SKM-1 treated with dmso at 0.1 percent for 144 hours (cell line): Measurements from ENCODE around the gene PLK5.
"Not testable (repeated sequence)": the region's sequence is repeated elsewhere in the genome, so short reads cannot be mapped to it uniquely, and the experiment has no call there.

Experiments
- DNase-seq: peaks from one replicate; lab custom pipeline; 2025; ENCODE audit not compliant: unreplicated experiment; lab: John Stamatoyannopoulos, UW

PLK5 gene

DNA sequence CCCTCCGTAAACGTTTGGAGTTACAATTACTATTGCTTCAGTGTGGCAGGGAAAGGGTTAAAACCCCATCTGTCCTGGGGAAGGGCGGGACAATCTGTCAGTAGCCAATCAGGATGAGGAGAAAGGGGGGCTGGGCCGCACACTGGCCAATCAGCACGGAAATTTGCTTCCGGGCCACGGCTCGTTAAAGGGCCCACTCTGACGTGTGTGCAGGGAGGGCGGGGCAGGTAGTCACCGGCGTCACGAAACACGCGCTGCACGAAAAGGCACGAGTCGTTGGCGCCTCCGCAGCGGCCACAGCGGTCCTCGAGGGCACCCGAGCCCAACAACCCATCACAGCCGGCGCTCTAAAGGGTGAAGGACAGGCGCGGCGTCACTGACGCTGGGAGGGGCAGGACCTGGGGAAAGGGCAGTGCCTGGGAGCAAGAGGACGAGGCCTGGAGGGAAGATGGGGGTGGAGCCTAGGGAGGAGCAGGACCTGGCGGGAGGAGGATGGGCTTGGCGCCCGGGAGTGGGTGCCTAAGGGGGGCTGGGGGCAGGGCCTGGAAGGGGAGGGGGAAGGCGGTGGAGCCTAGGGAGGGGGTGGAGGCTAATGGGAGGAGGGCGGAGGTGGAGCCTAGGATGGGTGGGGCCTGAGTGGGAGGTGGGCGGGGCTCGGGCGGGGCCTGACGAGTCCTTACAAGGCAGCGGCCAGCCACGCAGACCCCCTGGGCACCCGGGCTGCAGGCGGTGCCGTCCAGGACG lies 15.9 kb upstream of the PLK5 start:
- DNase-seq, result peak; percentile 90

GRCh38 chr19:1508507-1508856 lies 15.4 kb upstream of the PLK5 start:
- no peak for DNase-seq

- DNase-seq, result no peak
Measured at GRCh38 chr19:1509602-1510441, 14.1 kb upstream of the PLK5 start.

GRCh38 chr19:1510442-1510806 lies 13.5 kb upstream of the PLK5 start:
- DNase-seq, result no peak

DNA sequence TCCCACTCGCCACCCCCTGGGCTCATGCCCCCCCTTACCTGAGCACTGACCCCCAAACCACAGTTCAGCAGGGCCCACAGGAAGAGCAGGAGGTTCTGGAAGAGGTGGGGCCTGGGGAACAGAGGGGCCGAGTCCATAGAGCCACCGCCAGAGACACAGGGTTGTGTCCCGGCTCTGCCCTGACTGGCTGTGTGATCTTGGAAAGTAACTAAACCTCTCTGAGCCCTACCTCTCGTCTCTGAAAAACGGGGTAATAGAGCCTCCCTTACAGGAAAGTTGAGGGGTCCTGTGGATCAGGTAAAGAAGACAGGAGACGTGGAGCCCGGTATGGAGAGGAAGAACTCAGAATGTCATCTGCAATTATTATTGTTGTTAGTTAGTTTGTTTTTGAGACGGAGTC lies 13.1 kb upstream of the PLK5 start:
- no peak for DNase-seq

DNA sequence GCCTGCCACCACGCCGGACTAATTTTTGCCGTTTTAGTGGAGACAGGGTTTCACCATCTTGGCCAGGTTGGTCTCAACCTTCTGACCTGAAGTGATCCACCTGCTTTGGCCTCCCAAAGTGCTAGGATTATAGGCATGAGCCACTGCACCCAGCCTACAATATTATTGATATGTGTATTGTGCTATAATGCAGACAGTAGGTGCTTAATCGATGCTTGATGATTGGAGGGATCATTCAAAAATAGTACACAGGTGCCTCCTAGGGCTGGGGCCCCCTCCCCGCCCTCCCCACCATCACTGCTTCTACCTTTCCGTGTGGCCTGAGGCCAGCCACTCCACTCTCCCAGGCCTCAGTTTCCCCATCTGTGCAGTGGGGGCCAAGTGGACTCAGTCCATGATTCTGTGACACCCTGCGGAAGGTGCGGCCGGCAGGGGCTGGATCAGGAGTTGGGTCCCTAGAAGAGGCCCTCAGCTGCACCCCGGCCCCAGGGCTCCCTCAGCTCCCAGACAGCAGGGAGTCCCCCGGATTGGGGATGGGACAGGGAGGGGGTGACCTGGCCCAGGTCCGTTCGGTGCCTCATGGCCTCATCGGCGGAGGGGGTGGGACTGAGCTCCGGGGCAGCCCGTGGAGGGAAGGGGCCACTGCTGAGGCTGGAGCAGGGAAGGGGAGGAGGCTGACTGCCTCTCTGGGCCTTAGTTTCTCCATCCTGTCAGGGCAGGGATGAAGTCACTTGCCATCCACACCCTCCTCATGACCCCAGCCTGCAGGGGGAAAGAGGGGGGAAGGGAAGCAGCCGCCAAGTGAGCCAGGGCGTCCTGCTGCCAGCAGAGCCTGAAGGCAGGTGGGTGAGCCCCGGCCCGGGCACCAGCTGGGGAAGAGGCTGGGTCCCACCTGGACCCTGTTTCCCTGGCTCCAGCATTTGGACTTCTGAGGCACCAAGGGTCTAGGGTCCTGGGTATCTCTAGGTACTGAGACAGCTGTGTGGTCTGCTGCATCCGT lies 12.3 kb upstream of the PLK5 start:
- DNase-seq, result no peak

GRCh38 chr19:1512671-1513498 lies 11.0 kb upstream of the PLK5 start, which contains the start of gene ADAMTSL5:
Gene ADAMTSL5 (minus strand): TSS chr19:1513019. CDS start chr19:1510943, 2,076 bp downstream.
- peak; percentile 41 for DNase-seq

GRCh38 chr19:1513499-1514294 lies 10.2 kb upstream of the PLK5 start:
- DNase-seq, result peak; percentile 30

DNA sequence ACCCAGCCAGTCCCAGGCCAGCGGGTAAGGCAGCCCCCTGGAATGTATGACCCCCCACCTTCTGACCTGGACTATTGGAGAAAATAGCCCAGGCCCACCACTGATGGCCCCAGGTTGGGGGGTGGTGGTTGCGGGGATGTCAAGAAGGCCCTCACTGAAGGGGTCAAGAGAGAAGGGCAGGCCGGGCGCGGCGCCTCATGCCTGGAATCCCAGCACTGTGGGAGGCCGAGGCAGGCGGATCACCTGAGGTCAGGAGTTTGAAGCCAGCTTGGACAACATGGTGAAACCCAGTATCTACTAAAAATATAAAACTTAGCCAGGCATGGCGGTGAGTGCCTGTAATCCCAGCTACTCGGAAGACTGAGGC lies 9.6 kb upstream of the PLK5 start:
- no peak for DNase-seq

DNA sequence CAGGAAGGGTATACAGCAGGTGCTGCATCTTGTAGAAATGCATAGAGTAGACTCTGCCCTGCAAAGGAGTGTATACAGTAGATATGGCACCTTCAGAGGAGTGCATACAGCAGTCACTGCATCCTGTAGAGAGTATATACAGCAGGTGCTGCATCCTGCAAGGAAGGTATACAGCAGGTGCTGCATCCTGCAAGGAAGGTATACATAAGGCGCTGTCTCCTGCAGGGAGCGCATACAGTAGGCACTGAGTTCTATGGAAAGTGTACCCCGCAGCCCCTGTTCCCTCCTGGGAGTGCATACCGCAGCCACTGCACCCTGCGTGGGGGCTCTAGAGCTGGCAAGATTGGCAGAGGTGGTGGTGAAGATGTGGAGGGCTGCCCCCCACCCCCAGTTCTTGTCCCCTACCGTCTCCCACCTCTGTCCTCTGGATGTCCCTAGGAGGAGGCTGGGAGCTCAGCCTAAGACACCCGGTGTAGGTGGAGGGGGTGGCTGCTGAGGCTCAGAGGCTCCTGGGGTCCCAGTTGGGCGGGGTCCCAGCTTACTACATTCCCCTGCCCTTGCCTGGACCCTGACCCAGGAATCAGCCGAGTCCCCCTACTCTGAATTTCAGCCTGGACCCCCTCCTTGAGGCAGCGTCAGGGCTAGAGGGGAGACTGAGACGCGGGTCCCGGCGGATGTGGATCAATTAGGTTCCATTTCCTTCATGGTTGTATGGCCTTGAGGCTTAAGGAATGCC lies 8.7 kb upstream of the PLK5 start:
- DNase-seq, result no peak

DNA sequence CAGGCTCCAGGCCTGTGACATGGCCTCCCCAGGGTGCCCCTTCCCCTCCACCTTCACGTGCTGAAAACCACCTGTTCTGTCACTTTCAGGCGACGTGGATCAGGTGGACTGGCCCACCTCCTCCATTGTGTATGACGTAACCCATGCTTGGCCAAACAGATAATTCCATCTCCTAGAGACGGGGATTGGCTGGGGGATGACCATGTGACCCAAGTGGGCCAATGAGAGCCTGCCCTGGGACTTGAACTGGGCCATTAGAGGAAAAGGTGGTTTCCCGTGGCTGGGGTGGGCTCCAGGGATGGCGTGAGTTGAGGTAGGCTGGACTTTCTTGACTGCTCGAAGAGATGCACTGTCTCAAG lies 7.5 kb upstream of the PLK5 start:
- DNase-seq, result no peak

GRCh38 chr19:1518471-1518870 lies 5.4 kb upstream of the PLK5 start:
- DNase-seq, result no peak

DNA sequence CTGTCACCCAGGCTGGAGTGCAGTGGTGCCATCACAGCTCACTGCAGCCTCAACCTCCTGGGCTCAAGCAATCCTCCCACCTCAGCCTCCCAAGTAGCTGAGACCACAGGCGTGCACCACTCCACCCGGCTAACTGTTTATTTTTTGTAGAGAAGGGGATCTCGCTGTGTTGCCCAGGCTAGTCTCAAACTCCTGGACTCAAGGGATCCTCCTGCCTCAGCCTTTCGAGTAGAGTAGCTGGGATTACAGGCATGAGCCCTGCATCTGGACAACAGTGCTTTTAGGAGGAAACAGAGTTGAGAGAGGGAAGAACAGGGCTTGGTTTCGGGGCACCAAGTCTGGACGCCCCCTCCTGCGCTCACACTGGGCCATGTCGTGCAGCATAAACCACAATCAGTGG lies 4.1 kb upstream of the PLK5 start:
- DNase-seq, result not testable (repeated sequence)

DNA sequence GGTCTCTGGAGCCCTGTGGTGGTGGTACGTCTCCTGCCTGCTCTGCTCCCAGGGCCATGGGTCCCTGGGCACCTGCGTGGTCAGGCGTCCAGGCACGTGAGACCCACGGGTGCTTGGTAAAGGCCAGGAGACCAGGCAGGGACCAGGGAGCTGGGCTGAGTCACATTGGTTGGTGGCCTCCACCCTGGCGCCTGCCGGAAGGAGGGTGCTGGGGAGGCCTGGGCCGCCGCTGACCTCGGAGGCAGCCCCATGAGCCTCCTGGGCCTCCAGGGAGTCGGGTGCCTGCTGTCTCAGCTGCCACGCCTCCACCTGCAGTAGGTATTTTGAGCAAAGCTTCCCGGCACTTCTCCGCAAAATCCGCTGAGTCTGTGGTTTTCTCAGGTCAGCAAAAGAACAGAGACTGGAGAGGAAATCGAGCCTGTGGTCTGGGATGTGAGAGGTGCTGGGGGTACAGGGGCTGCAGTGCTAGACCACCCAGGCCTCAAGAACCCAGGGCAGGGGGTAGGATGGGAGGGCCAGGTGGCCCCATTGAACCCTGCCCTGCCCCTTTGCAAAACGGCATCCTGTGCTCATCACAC lies 3.6 kb upstream of the PLK5 start:
- no peak for DNase-seq

- DNase-seq, result no peak
Measured at GRCh38 chr19:1521636-1522035, 2.2 kb upstream of the PLK5 start.

DNA sequence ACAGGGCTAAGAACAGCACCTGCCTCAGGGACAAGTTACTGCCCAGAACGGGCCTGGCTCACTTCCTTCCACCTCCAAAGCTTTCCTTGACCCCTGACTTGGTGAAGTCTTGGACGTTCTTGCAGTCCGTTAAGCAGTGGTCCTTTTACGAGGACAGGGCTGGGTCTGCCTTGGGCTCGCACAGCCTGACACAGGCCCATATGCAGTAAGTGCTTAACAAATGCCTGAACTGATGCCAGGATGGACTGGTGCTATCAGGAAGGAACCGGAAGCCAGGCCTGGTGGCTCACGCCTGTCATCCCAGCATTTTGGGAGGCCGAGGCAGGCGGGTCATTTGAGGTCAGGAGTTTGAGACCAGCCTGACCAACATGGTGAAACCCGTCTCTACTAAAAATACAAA lies 1.8 kb upstream of the PLK5 start:
- no peak for DNase-seq

- DNase-seq, result no peak
Measured at GRCh38 chr19:1522838-1523237, 1.0 kb upstream of the PLK5 start.

GRCh38 chr19:1524287-1524971 lies 552 bp downstream of the PLK5 start:
- no peak for DNase-seq
